GM13977 (cell line): ENCODE measurements around the gene CYP2D6.

Source experiments
- DNase-seq: peaks from one replicate; pipeline ENCODE4 v3.0.0; 2012; ENCODE audit warnings: low spot score
- in situ Hi-C: fragments of 300-500 bp; cut with MboI; formaldehyde crosslinking; loops from one replicate; pipeline ENCODE4 v1.12.0; 2022; ENCODE audit warnings: low sequenced_read_pairs, low pct_unique_long_range_greater_than_20kb, mixed read lengths, inconsistent platforms; ENCODE audit not compliant: unreplicated experiment
- TF ChIP-seq, protein P1 (sequence below): IDR thresholded peaks from 2 replicates; pipeline ENCODE4 v1.5.1; 2012; ENCODE audit warnings: mild to moderate bottlenecking, control low read depth; ENCODE audit not compliant: insufficient read depth; ENCODE audit errors: extremely low read depth, missing control alignments

CYP2D6 gene

DNA sequence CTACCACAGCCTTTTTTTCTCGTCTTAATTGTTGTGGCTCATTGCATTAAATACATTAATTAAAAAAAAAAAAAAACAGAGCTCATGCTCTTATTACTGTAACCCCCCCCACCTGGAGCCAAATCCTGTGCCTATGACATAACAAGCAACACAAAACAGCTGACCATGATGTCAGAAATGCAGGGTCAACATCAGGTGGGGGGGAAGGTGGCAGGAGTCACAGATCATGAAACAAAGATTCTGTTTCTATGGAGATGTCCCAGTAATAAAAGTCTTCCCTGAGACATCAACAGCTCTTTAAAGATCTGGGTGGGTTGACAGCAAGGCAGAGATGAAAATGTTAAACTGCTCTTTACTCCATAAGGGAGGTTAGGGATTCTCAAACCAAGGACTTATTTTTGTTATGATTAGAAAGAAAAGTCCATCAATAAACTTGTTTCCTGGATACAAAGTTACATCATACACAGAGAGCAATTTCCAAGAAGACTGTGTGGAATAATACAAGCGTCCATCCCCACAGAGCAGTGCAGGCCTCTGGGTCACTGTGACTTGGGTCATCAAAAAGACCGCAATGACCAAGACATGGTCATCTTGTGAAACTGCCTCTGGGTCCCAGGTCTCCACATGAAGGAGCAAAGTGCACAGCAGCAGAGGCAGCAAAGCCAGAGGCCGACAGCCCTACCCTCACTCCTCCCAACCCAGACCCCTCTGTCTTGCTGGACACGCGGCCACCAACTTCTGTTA lies 42.7 kb upstream of the CYP2D6 start:
- no peak for DNase-seq
- TF ChIP-seq, protein P1, sequence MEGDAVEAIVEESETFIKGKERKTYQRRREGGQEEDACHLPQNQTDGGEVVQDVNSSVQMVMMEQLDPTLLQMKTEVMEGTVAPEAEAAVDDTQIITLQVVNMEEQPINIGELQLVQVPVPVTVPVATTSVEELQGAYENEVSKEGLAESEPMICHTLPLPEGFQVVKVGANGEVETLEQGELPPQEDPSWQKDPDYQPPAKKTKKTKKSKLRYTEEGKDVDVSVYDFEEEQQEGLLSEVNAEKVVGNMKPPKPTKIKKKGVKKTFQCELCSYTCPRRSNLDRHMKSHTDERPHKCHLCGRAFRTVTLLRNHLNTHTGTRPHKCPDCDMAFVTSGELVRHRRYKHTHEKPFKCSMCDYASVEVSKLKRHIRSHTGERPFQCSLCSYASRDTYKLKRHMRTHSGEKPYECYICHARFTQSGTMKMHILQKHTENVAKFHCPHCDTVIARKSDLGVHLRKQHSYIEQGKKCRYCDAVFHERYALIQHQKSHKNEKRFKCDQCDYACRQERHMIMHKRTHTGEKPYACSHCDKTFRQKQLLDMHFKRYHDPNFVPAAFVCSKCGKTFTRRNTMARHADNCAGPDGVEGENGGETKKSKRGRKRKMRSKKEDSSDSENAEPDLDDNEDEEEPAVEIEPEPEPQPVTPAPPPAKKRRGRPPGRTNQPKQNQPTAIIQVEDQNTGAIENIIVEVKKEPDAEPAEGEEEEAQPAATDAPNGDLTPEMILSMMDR = no peak
- in situ Hi-C loops = loop anchor here (10.0 kb wide), 1 partner anchor 261 kb away; the partner anchor contains the start of gene NFAM1

DNA sequence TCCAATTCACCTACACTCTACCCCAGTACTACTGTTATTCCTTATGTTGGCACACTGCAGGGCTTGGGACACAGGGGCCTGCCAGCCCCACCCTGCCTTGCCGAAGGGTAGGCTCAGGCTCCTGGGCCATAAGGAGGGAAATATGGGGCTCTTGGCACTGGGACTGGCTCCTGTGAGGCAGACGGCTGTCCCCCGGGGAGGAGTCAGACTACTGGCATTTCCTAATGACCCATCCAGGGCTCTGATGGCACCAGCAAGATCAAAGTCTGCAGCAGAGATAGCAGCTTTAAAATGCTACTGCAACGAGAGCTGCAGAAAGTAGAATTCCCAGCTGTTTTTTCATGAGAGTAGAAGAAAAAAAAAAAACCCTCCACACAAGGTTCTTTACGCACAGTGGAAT lies 42.2 kb upstream of the CYP2D6 start:
- in situ Hi-C loops = loop anchor here (10.0 kb wide), 1 partner anchor 262 kb away; the partner anchor contains the start of gene NFAM1
- no peak for DNase-seq
- TF ChIP-seq, protein P1 = no peak

DNA sequence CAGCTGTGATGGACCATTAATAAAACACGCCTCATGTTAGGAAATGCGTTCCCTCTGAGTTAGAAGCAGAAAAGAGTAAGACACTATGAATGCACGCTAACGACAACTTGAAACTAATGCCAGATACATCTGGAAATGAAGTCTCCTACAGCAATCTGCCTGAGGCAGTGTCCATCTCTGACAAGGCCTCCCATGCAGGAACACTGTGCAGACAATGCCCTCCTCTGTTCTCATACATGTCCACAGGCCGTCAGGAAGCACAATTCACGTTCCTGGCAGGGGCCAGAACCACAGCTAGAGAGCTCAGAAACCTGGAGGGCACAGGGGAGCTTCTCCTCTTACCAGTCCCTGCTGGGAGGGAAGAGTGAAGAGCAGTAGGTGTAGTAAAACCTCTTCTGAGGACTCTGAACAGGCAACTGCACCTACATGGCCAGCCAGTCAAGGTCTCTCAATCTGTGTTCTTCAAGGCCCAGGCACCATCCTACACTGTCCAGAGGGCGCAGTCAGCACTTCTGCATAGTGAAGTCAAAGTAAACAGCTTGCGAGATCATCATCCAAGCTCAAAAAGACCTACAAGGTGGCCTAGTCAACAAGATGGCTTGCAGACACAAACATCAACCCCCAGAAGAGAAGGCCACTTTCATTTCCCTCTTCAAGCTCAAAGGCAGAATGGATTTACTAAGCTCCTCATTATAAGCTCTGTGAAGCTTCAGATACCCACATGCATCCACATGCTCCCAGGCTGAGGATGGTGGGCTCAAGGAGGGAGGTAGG lies 41.5 kb upstream of the CYP2D6 start:
- peak; percentile 31 for DNase-seq
- in situ Hi-C loops = loop anchor here (10.0 kb wide), 1 partner anchor 263 kb away; the partner anchor contains the start of gene NFAM1

DNA sequence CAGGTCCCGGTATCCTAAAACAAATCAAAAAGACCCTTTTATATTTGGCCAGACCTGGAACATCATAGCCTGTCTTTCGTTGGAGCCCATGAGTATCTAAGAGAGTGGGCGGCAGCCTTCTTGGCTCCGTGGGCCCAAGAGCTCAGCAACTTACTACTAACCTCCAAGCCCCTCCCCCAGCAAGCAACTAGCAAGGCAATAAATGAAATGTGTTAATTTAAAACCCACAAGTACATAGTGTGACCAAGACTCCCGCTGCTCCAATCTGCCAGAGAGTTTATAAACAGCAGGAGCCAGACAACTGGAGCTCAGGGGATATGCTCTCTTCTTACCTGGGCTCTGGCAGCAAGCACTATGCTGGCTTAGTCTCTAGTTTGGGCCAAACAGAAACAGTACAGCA lies 40.8 kb upstream of the CYP2D6 start:
- TF ChIP-seq, protein P1 = no peak
- DNase-seq = no peak
- in situ Hi-C loops = loop anchor here (10.0 kb wide), 1 partner anchor 263 kb away; the partner anchor contains the start of gene NFAM1

More for the DNA sequence above, 41.5 kb upstream of the CYP2D6 start:
- TF ChIP-seq, protein P1 = no peak

DNA sequence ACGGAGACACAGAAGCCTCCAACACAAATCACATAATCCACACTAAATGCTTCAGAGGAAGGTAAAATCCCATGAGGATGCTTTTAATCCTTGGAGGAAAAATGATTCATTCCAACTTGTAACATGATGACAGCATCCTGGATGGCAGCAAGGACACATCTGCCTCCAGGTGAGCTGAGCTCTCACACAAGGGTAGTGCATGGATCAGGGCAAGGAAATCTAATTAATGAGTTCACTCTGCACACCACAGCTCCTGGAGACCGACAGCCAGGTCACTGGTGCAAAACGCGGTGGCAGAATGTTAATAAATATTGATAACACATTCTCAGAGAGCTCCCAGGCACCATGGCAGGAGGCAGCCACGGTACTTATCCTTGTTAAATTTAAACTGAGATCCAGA lies 40.3 kb upstream of the CYP2D6 start:
- in situ Hi-C loops = loop anchor here (10.0 kb wide), 1 partner anchor 264 kb away; the partner anchor contains the start of gene NFAM1
- TF ChIP-seq, protein P1 = no peak
- no peak for DNase-seq

DNA sequence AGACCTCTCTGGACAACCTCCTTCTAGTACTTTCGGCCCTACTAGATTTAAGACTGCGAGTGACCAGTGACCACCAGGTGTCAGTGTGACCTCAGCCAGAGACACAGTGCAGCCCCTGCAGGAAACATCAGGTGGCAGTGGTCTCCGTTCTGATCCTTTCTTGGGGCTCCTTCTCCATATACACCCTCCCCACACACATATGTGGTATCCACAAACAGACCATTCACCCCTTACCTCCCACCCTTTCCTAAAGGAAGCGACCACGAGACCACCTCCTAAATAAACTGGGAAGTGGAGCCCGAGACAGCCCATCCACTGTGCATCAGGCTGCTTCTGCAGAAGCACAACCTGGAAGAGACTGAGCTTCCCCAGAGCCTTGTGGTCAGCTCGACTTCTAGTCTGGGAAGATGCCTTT lies 38.5 kb upstream of the CYP2D6 start:
- DNase-seq = peak; percentile 89
- in situ Hi-C loops = no loop called here

More for the DNA sequence above, 38.5 kb upstream of the CYP2D6 start:
- TF ChIP-seq, protein P1 = peak; percentile 97
